Daoy (cell line): Measurements from ENCODE around the gene MEA1. TPM values are rescaled to one million over a fixed set of nuclear protein-coding genes. Genes with fewer than 3 reads are reported as not detected.
A peak's percentile ranks its signal among the peaks of the same experiment; 100 is the strongest.

Experiments used
- DNase-seq: peaks from one replicate; pipeline ENCODE4 v3.0.0-alpha.2; 2015; ENCODE audit warnings: low read depth
- total RNA-seq: library from RNA; depleted of rRNA; stranded (reverse); fragments of >200 nt; shearing (Covaris generic); gene quantifications from 2 replicates; pipeline ENCODE4 v1.2.3, GENCODE V29; 2014; rRNA removed

The MEA1 gene
- total RNA-seq, 1 experiment from 2014 or later = 167 TPM

GRCh38 chr6:42970871-42971612, 42.7 kb downstream of the MEA1 start:
- DNase-seq = peak; percentile 55

DNA sequence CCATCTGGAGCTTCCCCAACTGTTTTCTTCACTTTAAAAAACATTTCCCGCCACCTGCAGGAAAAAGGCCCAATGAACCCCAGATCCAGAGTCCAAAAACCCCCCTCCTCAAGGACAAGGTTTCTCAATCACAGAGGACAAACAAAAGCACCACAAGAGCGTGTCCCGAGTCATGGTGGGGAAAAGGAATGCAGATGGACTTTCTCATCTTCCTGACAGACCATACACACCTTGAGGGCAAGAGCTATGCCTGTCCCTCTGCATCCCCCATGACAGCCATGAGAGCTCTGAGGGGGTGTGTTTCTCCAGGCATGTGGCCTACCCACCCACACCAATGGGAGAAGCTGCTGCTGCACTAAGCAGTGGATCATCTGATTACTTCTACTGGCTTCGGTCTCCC, 43.8 kb downstream of the MEA1 start:
- DNase-seq = no peak

DNA sequence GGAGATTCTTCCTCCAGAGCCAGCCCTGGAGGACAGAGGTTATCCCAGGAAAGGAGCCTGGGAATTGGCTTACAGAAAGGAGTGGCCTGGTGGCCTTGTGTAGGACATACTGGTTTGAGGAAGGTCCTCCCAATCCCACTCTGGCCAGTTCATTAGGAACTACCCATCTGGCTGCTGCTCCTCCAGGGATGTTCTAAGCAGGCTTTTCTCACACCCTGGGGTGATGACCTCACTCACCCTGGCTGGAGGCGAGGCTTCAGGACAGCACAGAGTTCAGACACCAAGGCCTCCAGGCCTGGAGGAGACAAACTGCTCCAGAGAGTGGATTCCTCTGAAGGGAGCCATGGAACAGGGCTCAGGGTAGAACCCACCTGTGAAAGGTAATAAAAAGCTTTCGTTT, 44.3 kb downstream of the MEA1 start:
- DNase-seq = no peak

GRCh38 chr6:42968783-42969182, 45.0 kb downstream of the MEA1 start:
- DNase-seq = no peak

DNA sequence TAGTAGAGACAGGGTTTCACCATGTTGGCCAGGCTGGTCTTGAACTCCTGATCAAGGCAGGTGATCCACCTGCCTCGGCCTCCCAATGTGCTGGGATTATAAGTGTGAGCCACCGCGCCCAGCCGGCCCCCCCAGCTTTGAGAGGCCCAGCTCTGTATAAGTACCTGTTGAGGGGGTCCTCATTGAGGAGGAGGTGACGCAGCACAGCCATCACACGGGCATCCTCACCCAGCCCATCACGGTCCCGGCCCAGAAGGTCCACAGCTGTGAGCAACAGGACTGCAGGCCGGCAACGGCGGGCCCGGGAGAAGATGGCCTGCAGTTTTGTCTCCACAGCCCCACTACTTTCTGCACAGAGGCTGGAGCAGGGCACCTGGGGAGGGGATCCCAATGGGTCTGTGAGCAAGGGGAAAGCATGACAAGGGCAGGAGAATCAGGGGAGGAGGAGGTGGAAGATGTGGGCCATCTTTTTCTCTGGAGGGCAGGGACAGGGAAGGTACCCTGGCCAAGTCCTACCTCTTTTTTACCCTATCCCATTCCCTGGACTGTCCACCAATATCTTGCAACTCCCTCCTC, 45.5 kb downstream of the MEA1 start:
- no peak for DNase-seq

- DNase-seq = no peak
These were observed 46.5 kb downstream of the MEA1 start for GRCh38 chr6:42967228-42967627.

DNA sequence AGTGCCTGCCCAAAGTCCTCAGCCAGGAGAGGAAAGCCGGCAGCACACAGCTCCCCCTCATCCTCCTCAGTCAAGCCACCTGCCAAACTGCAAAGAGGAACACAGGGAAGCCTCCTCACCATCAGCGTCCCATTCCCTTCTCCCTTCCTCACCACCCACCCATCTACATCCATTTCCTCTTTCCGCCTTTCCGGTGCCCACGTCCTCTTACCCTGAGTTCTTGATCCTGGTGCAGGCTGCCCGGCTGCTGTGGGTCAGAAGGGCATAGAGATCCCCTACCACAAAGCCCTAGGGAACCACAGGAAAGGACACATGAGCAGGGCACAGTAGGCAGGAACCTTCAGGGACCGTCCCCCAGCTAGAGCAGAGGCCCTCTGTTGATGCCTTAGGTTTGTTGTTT, 47.2 kb downstream of the MEA1 start:
- no peak for DNase-seq

- DNase-seq = peak; percentile 64
These were observed 49.7 kb downstream of the MEA1 start for GRCh38 chr6:42963855-42964605.

- DNase-seq = no peak
These were observed 50.4 kb downstream of the MEA1 start for GRCh38 chr6:42963179-42963854.

DNA sequence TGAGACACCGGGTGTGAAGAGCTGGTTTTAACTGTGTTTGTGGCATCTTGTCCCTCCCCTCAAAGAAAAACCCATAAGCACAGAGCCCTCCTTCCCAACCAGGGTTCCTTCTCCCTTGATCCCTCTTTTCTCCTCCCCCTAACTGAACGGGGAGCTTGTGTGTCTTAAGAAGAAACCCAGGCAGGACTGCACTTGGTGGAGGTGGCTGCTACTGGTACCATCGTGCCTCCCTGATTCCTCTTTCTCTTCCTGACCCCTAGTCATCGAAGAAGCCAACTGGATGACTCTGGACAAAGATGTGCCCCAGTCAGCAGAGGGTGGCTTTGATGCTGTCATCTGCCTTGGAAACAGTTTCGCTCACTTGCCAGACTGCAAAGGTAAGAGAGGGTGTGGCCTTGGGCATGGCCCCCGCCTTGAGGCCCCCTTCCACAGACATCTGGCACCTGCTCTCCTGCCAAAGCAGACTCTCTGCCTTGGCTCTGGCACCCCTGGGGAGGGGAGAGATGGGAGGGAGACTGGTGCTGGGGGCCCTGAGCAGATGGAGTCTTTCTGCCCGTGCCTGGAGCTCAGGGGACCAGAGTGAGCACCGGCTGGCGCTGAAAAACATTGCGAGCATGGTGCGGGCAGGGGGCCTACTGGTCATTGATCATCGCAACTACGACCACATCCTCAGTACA, 51.1 kb downstream of the MEA1 start:
- DNase-seq = no peak

GRCh38 chr6:42962096-42962495, 51.6 kb downstream of the MEA1 start:
- no peak for DNase-seq

Other genes with a start within 250 kb of the MEA1 start
- gene BICRAL, start 231.9 kb downstream of the MEA1 start, total RNA-seq = 2.4 and 3.0 TPM in 2 replicates
- gene RPL7L1, start 134.3 kb downstream of the MEA1 start, total RNA-seq = 285 and 307 TPM in 2 replicates
- gene PTCRA, start 97.9 kb downstream of the MEA1 start, total RNA-seq = not detected in 2 replicates
- 33.4 and 45.0 TPM in 2 replicates for gene CNPY3, start 84.5 kb downstream of the MEA1 start, total RNA-seq
- gene GNMT, start 53.2 kb downstream of the MEA1 start, total RNA-seq = 1.5 TPM in 1 of 2 replicates, not detected in the other
- gene PEX6, start 34.8 kb downstream of the MEA1 start, total RNA-seq = 74.1 and 88.3 TPM in 2 replicates
- gene PPP2R5D, start 29.4 kb downstream of the MEA1 start, total RNA-seq = 63.0 and 73.4 TPM in 2 replicates
- 80.9 and 93.8 TPM in 2 replicates for gene KLHDC3, start 303 bp upstream of the MEA1 start, total RNA-seq
- gene RRP36, start 7.7 kb upstream of the MEA1 start, total RNA-seq = 188 and 208 TPM in 2 replicates
- gene CUL7, start 39.9 kb upstream of the MEA1 start, total RNA-seq = 24.2 and 28.4 TPM in 2 replicates
- 51.3 and 57.0 TPM in 2 replicates for gene MRPL2, start 45.5 kb upstream of the MEA1 start, total RNA-seq
- gene KLC4, start 45.7 kb upstream of the MEA1 start, total RNA-seq = 14.8 and 18.9 TPM in 2 replicates
- gene PTK7, start 62.4 kb upstream of the MEA1 start, total RNA-seq = 59.8 and 61.8 TPM in 2 replicates
- 25.7 and 27.4 TPM in 2 replicates for gene SRF, start 157.3 kb upstream of the MEA1 start, total RNA-seq
- 23.7 and 26.9 TPM in 2 replicates for gene CUL9, start 168.2 kb upstream of the MEA1 start, total RNA-seq
- gene DNPH1, start 215.5 kb upstream of the MEA1 start, total RNA-seq = 57.3 and 66.3 TPM in 2 replicates
- 0.30 TPM in 1 of 2 replicates, not detected in the other for gene TTBK1, start 229.5 kb upstream of the MEA1 start, total RNA-seq